OCI-LY1 (cell line): ENCODE results near the gene POLR2J2.
"Not testable (repeated sequence)": the region's sequence is repeated elsewhere in the genome, so short reads cannot be mapped to it uniquely, and the experiment has no call there.

Source experiments
- H2AFZ ChIP-seq: fragments of 200-600 bp; sonication (generic), shearing (Covaris generic); 2 replicates; pipeline ENCODE4 v1.6.0; 2014; ENCODE audit warnings: antibody characterized with exemption, mild to moderate bottlenecking, low read length
- H3F3A ChIP-seq: fragments of 200-600 bp; sonication (generic), shearing (Covaris generic); 2 replicates; pipeline ENCODE4 v1.6.0; 2014; ENCODE audit warnings: mild to moderate bottlenecking, antibody characterized with exemption, low read length, moderate library complexity; ENCODE audit not compliant: insufficient read depth
- H3K27ac ChIP-seq: fragments of 200-600 bp; sonication (generic); 2 replicates; pipeline ENCODE4 v1.5.1; 2014; ENCODE audit warnings: low read length, mixed run types, mild to moderate bottlenecking, low read depth; ENCODE audit not compliant: poor library complexity, severe bottlenecking
- H3K27me3 ChIP-seq: fragments of 200-600 bp; sonication (generic); 2 replicates; pipeline ENCODE4 v1.6.0; 2014; ENCODE audit warnings: antibody characterized with exemption, mild to moderate bottlenecking, low read length, moderate library complexity; ENCODE audit not compliant: insufficient read depth
- H3K36me3 ChIP-seq: fragments of 200-600 bp; sonication (generic); 2 replicates; pipeline ENCODE4 v1.6.1; 2014; ENCODE audit warnings: mild to moderate bottlenecking, antibody characterized with exemption, low read length, moderate library complexity, mixed read lengths; ENCODE audit not compliant: insufficient read depth
- H3K4me1 ChIP-seq: fragments of 200-600 bp; sonication (generic); 2 replicates; pipeline ENCODE4 v1.5.1; 2014; ENCODE audit warnings: mild to moderate bottlenecking, low read length, moderate library complexity; ENCODE audit not compliant: insufficient read depth, severe bottlenecking
- H3K4me2 ChIP-seq: fragments of 200-600 bp; sonication (generic), shearing (Covaris generic); 2 replicates; pipeline ENCODE4 v1.6.1; 2014; ENCODE audit warnings: low read length
- H3K4me3 ChIP-seq: fragments of 200-600 bp; sonication (generic); 2 replicates; pipeline ENCODE4 v1.5.1; 2014; ENCODE audit warnings: low read length, low read depth, mild to moderate bottlenecking, mixed read lengths; ENCODE audit not compliant: poor library complexity, severe bottlenecking
- H3K79me2 ChIP-seq: fragments of 200-600 bp; shearing (Covaris generic); 2 replicates; pipeline ENCODE4 v1.6.1; 2016; ENCODE audit warnings: mixed run types, low read length, mixed read lengths; ENCODE audit not compliant: insufficient read depth
- H3K9ac ChIP-seq: fragments of 200-600 bp; sonication (generic), shearing (Covaris generic); 2 replicates; pipeline ENCODE4 v1.6.1; 2014; ENCODE audit warnings: mild to moderate bottlenecking, low read length, mixed read lengths
- H3K9me2 ChIP-seq: fragments of 200-600 bp; sonication (generic), shearing (Covaris generic); 2 replicates; pipeline ENCODE4 v1.6.1; 2014; ENCODE audit warnings: low read depth, mild to moderate bottlenecking, low read length, mixed read lengths
- H3K9me3 ChIP-seq: fragments of 200-600 bp; shearing (Covaris generic); 2 replicates; pipeline ENCODE4 v1.6.1; 2014; ENCODE audit warnings: low read length, mixed read lengths
- H4K20me1 ChIP-seq: fragments of 200-600 bp; sonication (generic), shearing (Covaris generic); 2 replicates; pipeline ENCODE4 v1.6.0; 2016; ENCODE audit warnings: mild to moderate bottlenecking, low read length; ENCODE audit not compliant: insufficient read depth

Gene POLR2J2

DNA sequence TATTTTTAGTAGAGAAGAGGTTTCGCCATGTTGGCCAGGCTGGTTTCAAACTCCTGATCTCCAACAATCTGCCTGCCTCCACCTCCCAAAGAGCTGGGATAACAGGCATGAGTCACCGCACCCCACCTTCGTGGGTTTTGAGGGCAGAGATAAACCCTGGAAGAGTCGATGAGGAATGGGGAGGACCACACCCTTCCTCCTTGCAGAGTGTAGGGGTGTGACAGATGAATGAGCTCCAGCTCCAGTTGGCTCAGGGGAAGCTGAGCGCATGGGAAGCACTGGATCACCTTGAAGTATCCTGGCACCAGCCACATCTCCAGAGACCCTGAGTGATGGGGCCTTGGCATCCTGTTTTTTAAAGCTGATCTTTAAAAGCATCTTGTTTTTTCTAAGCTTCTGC is 11.1 kb upstream of the POLR2J2 start:
- H3F3A ChIP-seq, H3K4me2 ChIP-seq, H3K9ac ChIP-seq, H2AFZ ChIP-seq, H3K27me3 ChIP-seq, H3K9me2 ChIP-seq, H3K4me3 ChIP-seq, H3K36me3 ChIP-seq, H3K27ac ChIP-seq, H3K79me2 ChIP-seq, H3K4me1 ChIP-seq, H3K9me3 ChIP-seq, H4K20me1 ChIP-seq: not testable (repeated sequence)

DNA sequence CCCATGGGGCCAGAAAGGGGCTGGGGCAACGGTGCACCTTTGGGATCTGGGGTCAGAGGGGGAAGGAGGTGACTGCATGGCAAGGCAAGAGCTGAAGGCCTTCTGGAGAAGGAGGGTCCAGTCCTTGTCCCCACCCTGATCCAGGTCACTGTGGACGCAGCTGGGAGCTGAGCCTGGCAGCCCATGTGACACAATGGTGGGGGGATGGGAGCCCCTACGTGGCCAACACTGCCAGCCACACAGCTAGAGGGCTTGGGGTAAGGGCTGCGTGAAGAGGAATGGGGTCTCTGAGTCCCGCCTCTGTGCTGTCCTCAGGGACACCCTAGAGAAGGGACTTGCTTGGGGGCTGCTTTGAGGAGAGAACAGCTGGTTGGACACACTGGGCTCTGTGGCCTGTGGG is 9.3 kb upstream of the POLR2J2 start:
- not testable (repeated sequence) for H3F3A ChIP-seq, H3K9me3 ChIP-seq, H3K9me2 ChIP-seq, H3K9ac ChIP-seq, H3K4me3 ChIP-seq, H3K27me3 ChIP-seq, H3K36me3 ChIP-seq, H4K20me1 ChIP-seq, H3K4me1 ChIP-seq, H2AFZ ChIP-seq, H3K4me2 ChIP-seq, H3K27ac ChIP-seq, H3K79me2 ChIP-seq

GRCh38 chr7:102675545-102675944 is 4.1 kb upstream of the POLR2J2 start:
- not testable (repeated sequence) for H3K4me1 ChIP-seq, H3F3A ChIP-seq, H4K20me1 ChIP-seq, H2AFZ ChIP-seq, H3K9me2 ChIP-seq, H3K4me3 ChIP-seq, H3K79me2 ChIP-seq, H3K27ac ChIP-seq, H3K27me3 ChIP-seq, H3K36me3 ChIP-seq, H3K9me3 ChIP-seq, H3K4me2 ChIP-seq, H3K9ac ChIP-seq

GRCh38 chr7:102673447-102674067 is 2.1 kb upstream of the POLR2J2 start:
- H3K27me3 ChIP-seq, H3K9ac ChIP-seq, H3F3A ChIP-seq, H3K79me2 ChIP-seq, H3K9me3 ChIP-seq, H3K36me3 ChIP-seq, H4K20me1 ChIP-seq, H3K4me3 ChIP-seq, H2AFZ ChIP-seq, H3K4me1 ChIP-seq, H3K4me2 ChIP-seq, H3K27ac ChIP-seq, H3K9me2 ChIP-seq: not testable (repeated sequence)

GRCh38 chr7:102671956-102672307 is 469 bp upstream of the POLR2J2 start:
- H3K9me3 ChIP-seq, H3K4me3 ChIP-seq, H3K4me1 ChIP-seq, H3K9me2 ChIP-seq, H3K27me3 ChIP-seq, H2AFZ ChIP-seq, H3K36me3 ChIP-seq, H3K9ac ChIP-seq, H3K4me2 ChIP-seq, H4K20me1 ChIP-seq, H3F3A ChIP-seq, H3K79me2 ChIP-seq, H3K27ac ChIP-seq: not testable (repeated sequence)

DNA sequence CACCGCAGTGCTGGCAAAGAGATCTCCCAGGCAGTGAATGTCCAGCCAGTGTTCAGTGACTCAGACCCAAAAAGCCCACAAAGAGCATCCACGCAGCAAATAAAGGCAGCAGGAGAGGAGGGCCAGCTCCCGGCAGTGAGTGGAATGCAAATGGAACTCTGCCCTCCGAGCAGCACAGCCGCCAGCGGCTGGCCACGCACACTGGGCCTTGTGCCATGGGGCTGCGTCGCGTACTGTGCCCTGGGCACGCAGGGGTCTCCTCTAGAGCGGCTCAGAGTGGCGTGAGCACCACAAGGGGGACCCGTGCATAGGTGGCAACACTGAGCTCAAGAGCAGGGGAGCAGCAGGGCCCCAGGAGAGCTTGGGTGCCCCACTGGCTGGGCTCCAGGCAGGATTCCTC is 3.9 kb downstream of the POLR2J2 start:
- H3K4me1 ChIP-seq, H3K79me2 ChIP-seq, H2AFZ ChIP-seq, H3K9ac ChIP-seq, H3K9me2 ChIP-seq, H3K9me3 ChIP-seq, H4K20me1 ChIP-seq, H3K27me3 ChIP-seq, H3K4me3 ChIP-seq, H3K27ac ChIP-seq, H3F3A ChIP-seq, H3K36me3 ChIP-seq, H3K4me2 ChIP-seq: not testable (repeated sequence)

DNA sequence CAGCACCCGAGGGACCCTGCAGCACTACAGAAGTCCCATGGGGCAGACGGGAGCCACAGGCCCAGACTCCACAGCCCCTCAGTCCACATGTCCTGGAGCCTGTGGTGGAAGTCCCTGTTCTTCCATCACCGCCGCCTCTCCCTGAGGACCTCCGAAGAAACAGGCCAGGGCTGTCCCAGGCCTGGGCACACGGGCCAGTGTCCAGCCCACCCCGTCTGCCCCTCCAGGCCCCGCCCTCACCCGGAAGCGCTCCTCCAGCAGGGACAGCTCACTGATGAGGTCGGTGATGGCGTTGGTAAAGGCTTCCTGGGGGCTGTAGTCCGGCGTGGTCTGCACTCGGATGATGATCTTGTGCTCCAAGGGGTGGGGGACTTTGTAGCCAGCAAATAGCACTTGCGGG is 4.6 kb downstream of the POLR2J2 start:
- H3F3A ChIP-seq, H3K4me1 ChIP-seq, H3K9me2 ChIP-seq, H3K4me3 ChIP-seq, H3K9me3 ChIP-seq, H3K27me3 ChIP-seq, H2AFZ ChIP-seq, H4K20me1 ChIP-seq, H3K36me3 ChIP-seq, H3K9ac ChIP-seq, H3K79me2 ChIP-seq, H3K27ac ChIP-seq, H3K4me2 ChIP-seq: not testable (repeated sequence)

- H3K9me3 ChIP-seq, H3K27me3 ChIP-seq, H4K20me1 ChIP-seq, H3K9me2 ChIP-seq, H3K4me1 ChIP-seq, H3F3A ChIP-seq, H3K27ac ChIP-seq, H3K79me2 ChIP-seq, H3K4me3 ChIP-seq, H2AFZ ChIP-seq, H3K9ac ChIP-seq, H3K36me3 ChIP-seq, H3K4me2 ChIP-seq: not testable (repeated sequence)
These were observed 6.7 kb downstream of the POLR2J2 start for GRCh38 chr7:102664765-102665164.
